ENCODE data around the gene CDK5RAP1.

The CDK5RAP1 gene

DNA sequence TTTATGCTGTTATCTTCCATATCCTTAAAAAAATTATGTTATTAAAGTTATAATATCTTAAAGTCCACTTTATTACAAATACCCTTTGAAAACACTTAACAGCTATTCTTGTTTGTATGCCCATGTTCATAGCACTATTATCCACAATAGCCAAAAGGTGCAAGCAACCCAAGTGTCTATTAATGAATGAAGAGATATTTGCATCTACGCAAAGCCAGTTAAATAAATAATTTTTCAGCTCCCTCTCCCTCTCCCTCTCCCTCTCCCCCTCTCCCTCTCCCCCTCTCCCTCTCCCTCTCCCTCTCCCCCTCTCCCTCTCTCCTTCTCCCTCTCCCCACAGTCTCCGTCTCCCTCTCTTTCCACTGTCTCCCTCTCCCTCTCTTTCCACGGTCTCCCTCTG, 13.1 kb downstream of the CDK5RAP1 start:
- Histone ChIP-seq H3K27me3 (ENCODE audit: control insufficient read depth, low read length) (no peaks in the 10 kb centered on the region), H3K9me2 (replicated peaks; ENCODE audit: control insufficient read depth, low read length) (no peaks in the 10 kb centered on the region), H3K9me3 (ENCODE audit: control insufficient read depth, insufficient read depth, low read length) (no peaks in the 10 kb centered on the region), H3K4me2 (ENCODE audit: low read length) (no peak overlapping the region), H3K27ac (ENCODE audit: low read depth, low read length) (no peak overlapping the region), H4K20me1 (ENCODE audit: control insufficient read depth, insufficient read depth, low read depth, low read length) (no peaks in the 10 kb centered on the region; the same call in 1 of the 2 replicates), H3K36me3 (ENCODE audit: control insufficient read depth, low read length) (peaks cover 63% of the 10 kb centered on the region), H3F3A (ENCODE audit: control insufficient read depth, insufficient read depth) (no peaks in the 10 kb centered on the region), H3K4me3 (ENCODE audit: low read length) (no peak overlapping the region), H3K4me1 (ENCODE audit: control insufficient read depth, low read length) (no peaks in the 10 kb centered on the region), H3K79me2 (ENCODE audit: control insufficient read depth, low read length) (no peaks in the 10 kb centered on the region)
- TF ChIP-seq, protein P1, sequence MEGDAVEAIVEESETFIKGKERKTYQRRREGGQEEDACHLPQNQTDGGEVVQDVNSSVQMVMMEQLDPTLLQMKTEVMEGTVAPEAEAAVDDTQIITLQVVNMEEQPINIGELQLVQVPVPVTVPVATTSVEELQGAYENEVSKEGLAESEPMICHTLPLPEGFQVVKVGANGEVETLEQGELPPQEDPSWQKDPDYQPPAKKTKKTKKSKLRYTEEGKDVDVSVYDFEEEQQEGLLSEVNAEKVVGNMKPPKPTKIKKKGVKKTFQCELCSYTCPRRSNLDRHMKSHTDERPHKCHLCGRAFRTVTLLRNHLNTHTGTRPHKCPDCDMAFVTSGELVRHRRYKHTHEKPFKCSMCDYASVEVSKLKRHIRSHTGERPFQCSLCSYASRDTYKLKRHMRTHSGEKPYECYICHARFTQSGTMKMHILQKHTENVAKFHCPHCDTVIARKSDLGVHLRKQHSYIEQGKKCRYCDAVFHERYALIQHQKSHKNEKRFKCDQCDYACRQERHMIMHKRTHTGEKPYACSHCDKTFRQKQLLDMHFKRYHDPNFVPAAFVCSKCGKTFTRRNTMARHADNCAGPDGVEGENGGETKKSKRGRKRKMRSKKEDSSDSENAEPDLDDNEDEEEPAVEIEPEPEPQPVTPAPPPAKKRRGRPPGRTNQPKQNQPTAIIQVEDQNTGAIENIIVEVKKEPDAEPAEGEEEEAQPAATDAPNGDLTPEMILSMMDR (IDR thresholded peaks at IDR 0.05; ENCODE audit: low read depth, low read length, poor library complexity, severe bottlenecking) = no peak
- TF ChIP-seq EZH2phosphoT487 (IDR thresholded peaks at IDR 0.05; ENCODE audit: borderline replicate concordance, low read length) = no peak

GRCh38 chr20:33387177-33387576, 14.1 kb downstream of the CDK5RAP1 start:
- H3K9me2 ChIP-seq (replicated peaks; ENCODE audit: control insufficient read depth, low read length) = no peaks in the 10 kb centered on the region
- no peak overlapping the region for H3K4me3 ChIP-seq (ENCODE audit: low read length)
- H3K4me2 ChIP-seq (ENCODE audit: low read length) = no peak overlapping the region
- H3K27me3 ChIP-seq (ENCODE audit: control insufficient read depth, low read length) = no peaks in the 10 kb centered on the region
- TF ChIP-seq, protein P1 (IDR thresholded peaks at IDR 0.05; ENCODE audit: low read depth, low read length, poor library complexity, severe bottlenecking) = no peak
- TF ChIP-seq EZH2phosphoT487 (IDR thresholded peaks at IDR 0.05; ENCODE audit: borderline replicate concordance, low read length) = no peak
- no peaks in the 10 kb centered on the region for H3F3A ChIP-seq (ENCODE audit: control insufficient read depth, insufficient read depth)
- H3K36me3 ChIP-seq (ENCODE audit: control insufficient read depth, low read length) = peaks cover 54% of the 10 kb centered on the region
- no peaks in the 10 kb centered on the region for H3K9me3 ChIP-seq (ENCODE audit: control insufficient read depth, insufficient read depth, low read length)
- no peak overlapping the region for H3K27ac ChIP-seq (ENCODE audit: low read depth, low read length)
- no peaks in the 10 kb centered on the region for H4K20me1 ChIP-seq (ENCODE audit: control insufficient read depth, insufficient read depth, low read depth, low read length)
- no peaks in the 10 kb centered on the region for H3K4me1 ChIP-seq (ENCODE audit: control insufficient read depth, low read length)
- H3K79me2 ChIP-seq (ENCODE audit: control insufficient read depth, low read length) = no peaks in the 10 kb centered on the region

- TF ChIP-seq, protein P1 (IDR thresholded peaks at IDR 0.05; ENCODE audit: low read depth, low read length, poor library complexity, severe bottlenecking) = no peak
- TF ChIP-seq EZH2phosphoT487 (IDR thresholded peaks at IDR 0.05; ENCODE audit: borderline replicate concordance, low read length) = no peak
- Histone ChIP-seq H3K79me2 (ENCODE audit: control insufficient read depth, low read length) (no peaks in the 10 kb centered on the region), H3K27me3 (ENCODE audit: control insufficient read depth, low read length) (no peaks in the 10 kb centered on the region), H4K20me1 (ENCODE audit: control insufficient read depth, insufficient read depth, low read depth, low read length) (no peaks in the 10 kb centered on the region), H3K4me3 (ENCODE audit: low read length) (no peak overlapping the region), H3K9me2 (replicated peaks; ENCODE audit: control insufficient read depth, low read length) (no peaks in the 10 kb centered on the region), H3K4me1 (ENCODE audit: control insufficient read depth, low read length) (no peaks in the 10 kb centered on the region), H3K27ac (ENCODE audit: low read depth, low read length) (no peak overlapping the region), H3K4me2 (ENCODE audit: low read length) (no peak overlapping the region), H3K36me3 (ENCODE audit: control insufficient read depth, low read length) (peaks cover 53% of the 10 kb centered on the region), H3K9me3 (ENCODE audit: control insufficient read depth, insufficient read depth, low read length) (no peaks in the 10 kb centered on the region), H3F3A (ENCODE audit: control insufficient read depth, insufficient read depth) (no peaks in the 10 kb centered on the region)
Observed at GRCh38 chr20:33386673-33387072, 14.6 kb downstream of the CDK5RAP1 start.
